HCT116 (cell line): Measurements from ENCODE around the gene SLC39A13. TPM values are rescaled to one million over a fixed set of nuclear protein-coding genes. Genes with fewer than 3 reads are reported as not detected.

ENCODE experiments used
- ATAC-seq: fragments of 200-7000 bp; cut with Tn5 transposase; 2 replicates; pipeline ENCODE4 v1.9.1; 2020; ENCODE audit warnings: mild to moderate bottlenecking, moderate library complexity
- BruUV-seq: library from RNA; stranded (reverse); fragments of 400-500 nt; replicated peaks from 2 replicates; lab custom pipeline; 2021; lab: Mats Ljungman, UMichigan
- CTCF ChIA-PET: fragments of 300-600 bp; sonication (Branson Sonifier 250); formaldehyde crosslinking; loops from one replicate; lab custom pipeline; 2021; ENCODE audit warnings: antibody characterized with exemption; lab: Charles Lee
- POLR2A ChIA-PET: fragments of 300-600, 350-600 bp; sonication (Branson Sonifier 250); formaldehyde crosslinking; loops from one replicate; lab custom pipeline; 2021; ENCODE audit warnings: antibody characterized with exemption; lab: Charles Lee
- RAD21 ChIA-PET, 2 experiments: fragments of 300-600 bp; sonication (Branson Sonifier 250); formaldehyde crosslinking; loops; one replicate each; lab custom pipeline; 2023; ENCODE audit warnings: low total read pairs in 2 of 2; ENCODE audit not compliant: uncharacterized antibody in 2 of 2, unreplicated experiment in 2 of 2, low non-redundant PET in 1 of 2; lab: Charles Lee
- DNase-seq: peaks from one replicate; pipeline ENCODE4 v3.0.0-alpha.2; 2010; ENCODE audit warnings: low read depth, low spot score
- H2AFZ ChIP-seq: fragments of 200-600 bp; shearing (Covaris generic), sonication (generic); 2 replicates; pipeline ENCODE4 v1.6.1; 2017; ENCODE audit warnings: low read depth, mixed run types, mixed read lengths, antibody characterized with exemption, low read length; ENCODE audit not compliant: poor library complexity, severe bottlenecking
- H3K27ac ChIP-seq: 2 replicates; pipeline ENCODE4 v1.5.1; 2012; ENCODE audit warnings: low read depth, low read length
- H3K27me3 ChIP-seq: fragments of 200-600 bp; sonication (generic); 2 replicates; pipeline ENCODE4 v1.6.1; 2016; ENCODE audit warnings: mixed run types, low read length, mixed read lengths; ENCODE audit not compliant: insufficient read depth
- H3K36me3 ChIP-seq, 2 experiments: fragments of 200-500 bp in 1 of 2; fragments of 200-600 bp in 1 of 2; sonication (Bioruptor generic) in 1 of 2; sonication (generic) in 1 of 2; 2 replicates each; pipeline versions ENCODE4 v1.5.1 to v1.6.1; 2014 to 2016; ENCODE audit warnings: low read length in 2 of 2, inconsistent platforms in 1 of 2, mixed read lengths in 1 of 2, mixed run types in 1 of 2; ENCODE audit not compliant: insufficient read depth in 2 of 2, control insufficient read depth in 1 of 2
- H3K4me1 ChIP-seq, 2 experiments: fragments of 200-600 bp in 1 of 2; sonication (generic) in 1 of 2; 2 replicates each; pipeline versions ENCODE4 v1.5.1 to v1.6.1; 2012 to 2017; ENCODE audit warnings: low read length in 2 of 2, inconsistent platforms in 1 of 2, mild to moderate bottlenecking in 1 of 2, mixed read lengths in 1 of 2, mixed run types in 1 of 2, moderate library complexity in 1 of 2; ENCODE audit not compliant: insufficient read depth in 2 of 2, control insufficient read depth in 1 of 2
- H3K4me2 ChIP-seq: fragments of 200-600 bp; sonication (generic); 2 replicates; pipeline ENCODE4 v1.6.1; 2017; ENCODE audit warnings: mixed run types, low read length, mixed read lengths
- H3K4me3 ChIP-seq, 2 experiments: fragments of 200-600 bp in 1 of 2; sonication (generic) in 1 of 2; replicated peaks in 1 of 2; 2 replicates each; pipeline ENCODE4 v1.5.1; 2011 to 2016; ENCODE audit warnings: low read length in 2 of 2, control low read depth in 1 of 2, low read depth in 1 of 2, mild to moderate bottlenecking in 1 of 2, mixed read lengths in 1 of 2, mixed run types in 1 of 2
- H3K79me2 ChIP-seq: fragments of 200-600 bp; sonication (generic); 2 replicates; pipeline ENCODE4 v1.6.1; 2017; ENCODE audit warnings: mild to moderate bottlenecking, mixed run types, low read length, moderate library complexity, mixed read lengths; ENCODE audit not compliant: insufficient read depth
- H3K9ac ChIP-seq: fragments of 200-600 bp; sonication (generic); 2 replicates; pipeline ENCODE4 v1.6.1; 2016; ENCODE audit warnings: low read length, mixed read lengths
- H3K9me2 ChIP-seq: fragments of 200-600 bp; sonication (generic), shearing (Covaris generic); 2 replicates; pipeline ENCODE4 v1.6.1; 2017; ENCODE audit warnings: mixed run types, mild to moderate bottlenecking, moderate library complexity; ENCODE audit not compliant: insufficient read depth
- H3K9me3 ChIP-seq, 2 experiments: fragments of 200-500 bp in 1 of 2; fragments of 200-600 bp in 1 of 2; sonication (Bioruptor generic) in 1 of 2; sonication (generic) in 1 of 2; 2 replicates each; pipeline ENCODE4 v1.6.1; 2014 to 2017; ENCODE audit warnings: low read length in 2 of 2, mixed read lengths in 2 of 2, inconsistent platforms in 1 of 2, low read depth in 1 of 2, mild to moderate bottlenecking in 1 of 2, mixed run types in 1 of 2, moderate library complexity in 1 of 2; ENCODE audit not compliant: control insufficient read depth in 1 of 2, insufficient read depth in 1 of 2
- H4K20me1 ChIP-seq: fragments of 200-600 bp; sonication (generic), shearing (Covaris generic); 2 replicates; pipeline ENCODE4 v1.6.1; 2017; ENCODE audit warnings: mixed run types, mild to moderate bottlenecking, moderate library complexity; ENCODE audit not compliant: insufficient read depth
- CBX3 ChIP-seq: IDR thresholded peaks from 2 replicates; pipeline ENCODE4 v1.6.1; 2012; ENCODE audit warnings: low read depth
- ELF1 ChIP-seq: IDR thresholded peaks from 2 replicates; pipeline ENCODE4 v1.6.1; 2012; ENCODE audit warnings: low read depth, borderline replicate concordance
- EZH2phosphoT487 ChIP-seq: fragments of 200-600 bp; IDR thresholded peaks from 2 replicates; pipeline ENCODE4 v1.6.1; 2018; ENCODE audit warnings: antibody characterized with exemption, borderline replicate concordance
- FOSL1 ChIP-seq: IDR thresholded peaks from 2 replicates; pipeline ENCODE4 v1.6.1; 2012; ENCODE audit warnings: low read depth
- MAX ChIP-seq: IDR thresholded peaks from 2 replicates; pipeline ENCODE4 v1.6.1; 2012
- REST ChIP-seq: IDR thresholded peaks from 2 replicates; pipeline ENCODE4 v1.6.1; 2012; ENCODE audit warnings: low read depth
- SP1 ChIP-seq: IDR thresholded peaks from 2 replicates; pipeline ENCODE4 v1.6.1; 2012; ENCODE audit warnings: low read depth
- TCF7L2 ChIP-seq: IDR thresholded peaks from 2 replicates; pipeline ENCODE4 v1.7.0; 2011; ENCODE audit warnings: borderline replicate concordance, inconsistent platforms; ENCODE audit not compliant: insufficient read depth, insufficient read length; ENCODE audit errors: extremely low read depth
- ZBTB33 ChIP-seq: IDR thresholded peaks from 2 replicates; pipeline ENCODE4 v1.6.1; 2011; ENCODE audit warnings: mild to moderate bottlenecking, low read length, moderate library complexity; ENCODE audit not compliant: insufficient replicate concordance; ENCODE audit errors: extremely low read depth
- ZFX ChIP-seq: fragments of 450-650 bp; IDR thresholded peaks from 2 replicates; pipeline ENCODE4 v1.6.1; 2017
- ZNF274 ChIP-seq: fragments of 200-500 bp; sonication (Bioruptor generic); IDR thresholded peaks from 2 replicates; pipeline ENCODE4 v1.6.1; 2014; ENCODE audit warnings: mild to moderate bottlenecking, low read depth, low read length, inconsistent platforms
- intact Hi-C: fragments of 100-400 bp; cut with micrococcal nuclease; formaldehyde crosslinking; loops from 2 replicates; pipeline ENCODE4 v1.10.0; 2022
- total RNA-seq: library from RNA; stranded (reverse); gene quantifications from one replicate; pipeline ENCODE4 v1.2.1, GENCODE V29; 2021; ENCODE audit not compliant: unreplicated experiment

The SLC39A13 gene
- total RNA-seq, 1 experiment from 2014 or later = 23.9 TPM

GRCh38 chr11:47398551-47398950, 9.8 kb upstream of the SLC39A13 start:
- DNase-seq = no peak
- Histone ChIP-seq H3K4me3 (no peak overlapping the region), H3K4me1 (no peaks in the 10 kb centered on the region)
- TF ChIP-seq ELF1 (no peak), CBX3 (no peak)
- TF ChIP-seq, all 23 proteins: peak for 0
- H2AFZ ChIP-seq = no peak overlapping the region
- H3K36me3 ChIP-seq = no peaks in the 10 kb centered on the region
- no peaks in the 10 kb centered on the region for H4K20me1 ChIP-seq
- intact Hi-C loops = no loop called here
- ChIA-PET CTCF (interaction anchor here (1.6 kb wide), 1 partner anchor 9 kb away, joined by 5 read pairs; no protein-coding TSS in a partner anchor), POLR2A (no interaction called here), RAD21 (no interaction called here)
- BruUV-seq = no TSS peak
- H3K79me2 ChIP-seq = no peaks in the 10 kb centered on the region
- H3K4me2 ChIP-seq = no peak overlapping the region
- no peak for ATAC-seq
- H3K27ac ChIP-seq = no peak overlapping the region
- H3K9ac ChIP-seq = no peak overlapping the region
- no peaks in the 10 kb centered on the region for H3K9me2 ChIP-seq
- no peaks in the 10 kb centered on the region for H3K9me3 ChIP-seq
- no peaks in the 10 kb centered on the region for H3K27me3 ChIP-seq

- intact Hi-C loops = no loop called here
- CTCF ChIA-PET = no interaction called here
- no peak for TF ChIP-seq MAX
- no peak for TF ChIP-seq ZFX
- TF ChIP-seq TCF7L2 = no peak
- no peak for TF ChIP-seq EZH2phosphoT487
- no peak for TF ChIP-seq FOSL1
- TF ChIP-seq ZBTB33 = no peak
- no peak for TF ChIP-seq ZNF274
- no peak for TF ChIP-seq SP1
- no peak for TF ChIP-seq ELF1
- TF ChIP-seq REST = no peak
Measured at GRCh38 chr11:47399860-47400767, 8.3 kb upstream of the SLC39A13 start.

More at GRCh38 chr11:47399860-47400767, 8.3 kb upstream of the SLC39A13 start:
- no peak overlapping the region for H2AFZ ChIP-seq
- H3K27ac ChIP-seq = no peak overlapping the region
- no peaks in the 10 kb centered on the region for H3K4me1 ChIP-seq
- no peak overlapping the region for H3K4me2 ChIP-seq
- H3K9me2 ChIP-seq = no peaks in the 10 kb centered on the region
- no peaks in the 10 kb centered on the region for H3K9me3 ChIP-seq
- no peaks in the 10 kb centered on the region for H3K27me3 ChIP-seq
- ChIA-PET POLR2A (no interaction called here), RAD21 (no interaction called here)
- no peak overlapping the region for H3K4me3 ChIP-seq
- H3K79me2 ChIP-seq = no peaks in the 10 kb centered on the region
- H3K9ac ChIP-seq = no peak overlapping the region
- no TSS peak for BruUV-seq
- no peak for ATAC-seq
- no peaks in the 10 kb centered on the region for H3K36me3 ChIP-seq
- no peaks in the 10 kb centered on the region for H4K20me1 ChIP-seq
- DNase-seq = no peak
